Cardiac muscle cell (in vitro differentiated cells and primary cell): ENCODE data around the gene PAX2. TPM values are rescaled to one million over a fixed set of nuclear protein-coding genes. Genes with fewer than 3 reads are reported as not detected.

ENCODE experiments used
- DNase-seq, 2 donors: peaks; one replicate each; pipeline versions ENCODE4 v3.0.0 to v3.0.0-alpha.2; 2010 to 2017; ENCODE audit warnings: low read depth in 1 of 2, low spot score in 1 of 2
- H3K27ac ChIP-seq: fragments of 200-600 bp; sonication (generic); 2 replicates; pipeline ENCODE4 v1.5.1; 2016
- H3K27me3 ChIP-seq: fragments of 200-600 bp; sonication (generic); 2 replicates; pipeline ENCODE4 v1.6.0; 2016; ENCODE audit warnings: control low read depth
- H3K36me3 ChIP-seq: fragments of 200-600 bp; sonication (generic); 2 replicates; pipeline ENCODE4 v1.5.1; 2016; ENCODE audit warnings: control low read depth
- H3K4me1 ChIP-seq: fragments of 200-600 bp; sonication (generic); 2 replicates; pipeline ENCODE4 v1.8.1; 2017; ENCODE audit warnings: low read depth, mild to moderate bottlenecking, mixed run types
- H3K4me3 ChIP-seq: fragments of 200-600 bp; sonication (generic); 2 replicates; pipeline ENCODE4 v1.5.1; 2016; ENCODE audit warnings: mild to moderate bottlenecking
- H3K9me3 ChIP-seq: fragments of 200-600 bp; sonication (generic); 2 replicates; pipeline ENCODE4 v1.5.1; 2017; ENCODE audit warnings: low read depth, mild to moderate bottlenecking, control low read depth
- polyA plus RNA-seq: library from polyadenylated mRNA; unstranded; fragments of >200 nt; fragmentation: Nextera tagmentation; extraction: Ambion mirVana; gene quantifications from 2 replicates; pipeline ENCODE4 v1.2.1, GENCODE V29; 2016
- total RNA-seq: library from RNA; depleted of rRNA; stranded (reverse); fragments of >200 nt; gene quantifications from 2 replicates; pipeline ENCODE4 v1.2.3, GENCODE V29; 2016
- TF ChIP-seq, protein P1 (sequence below): IDR thresholded peaks from 2 replicates; pipeline ENCODE4 v1.5.1; 2012; ENCODE audit warnings: low read depth, mild to moderate bottlenecking, low read length

The PAX2 gene
- total and polyA plus RNA-seq, 2 experiments from 2014 or later, result not detected

GRCh38 chr10:100829097-100829870 is 83.9 kb downstream of the PAX2 start:
- H3K4me1 ChIP-seq, result no peaks in the 10 kb centered on the region
- peaks cover 100% of the 10 kb centered on the region for H3K27me3 ChIP-seq
- no peak overlapping the region for H3K27ac ChIP-seq
- no peak for DNase-seq
- H3K4me3 ChIP-seq, result peak overlapping the region; percentile 37
- no peaks in the 10 kb centered on the region for H3K36me3 ChIP-seq
- TF ChIP-seq, protein P1, sequence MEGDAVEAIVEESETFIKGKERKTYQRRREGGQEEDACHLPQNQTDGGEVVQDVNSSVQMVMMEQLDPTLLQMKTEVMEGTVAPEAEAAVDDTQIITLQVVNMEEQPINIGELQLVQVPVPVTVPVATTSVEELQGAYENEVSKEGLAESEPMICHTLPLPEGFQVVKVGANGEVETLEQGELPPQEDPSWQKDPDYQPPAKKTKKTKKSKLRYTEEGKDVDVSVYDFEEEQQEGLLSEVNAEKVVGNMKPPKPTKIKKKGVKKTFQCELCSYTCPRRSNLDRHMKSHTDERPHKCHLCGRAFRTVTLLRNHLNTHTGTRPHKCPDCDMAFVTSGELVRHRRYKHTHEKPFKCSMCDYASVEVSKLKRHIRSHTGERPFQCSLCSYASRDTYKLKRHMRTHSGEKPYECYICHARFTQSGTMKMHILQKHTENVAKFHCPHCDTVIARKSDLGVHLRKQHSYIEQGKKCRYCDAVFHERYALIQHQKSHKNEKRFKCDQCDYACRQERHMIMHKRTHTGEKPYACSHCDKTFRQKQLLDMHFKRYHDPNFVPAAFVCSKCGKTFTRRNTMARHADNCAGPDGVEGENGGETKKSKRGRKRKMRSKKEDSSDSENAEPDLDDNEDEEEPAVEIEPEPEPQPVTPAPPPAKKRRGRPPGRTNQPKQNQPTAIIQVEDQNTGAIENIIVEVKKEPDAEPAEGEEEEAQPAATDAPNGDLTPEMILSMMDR, result no peak
- no peaks in the 10 kb centered on the region for H3K9me3 ChIP-seq

- no peaks in the 10 kb centered on the region for H3K9me3 ChIP-seq
- no peak for DNase-seq
These were observed 84.7 kb downstream of the PAX2 start for GRCh38 chr10:100829933-100830727.

DNA sequence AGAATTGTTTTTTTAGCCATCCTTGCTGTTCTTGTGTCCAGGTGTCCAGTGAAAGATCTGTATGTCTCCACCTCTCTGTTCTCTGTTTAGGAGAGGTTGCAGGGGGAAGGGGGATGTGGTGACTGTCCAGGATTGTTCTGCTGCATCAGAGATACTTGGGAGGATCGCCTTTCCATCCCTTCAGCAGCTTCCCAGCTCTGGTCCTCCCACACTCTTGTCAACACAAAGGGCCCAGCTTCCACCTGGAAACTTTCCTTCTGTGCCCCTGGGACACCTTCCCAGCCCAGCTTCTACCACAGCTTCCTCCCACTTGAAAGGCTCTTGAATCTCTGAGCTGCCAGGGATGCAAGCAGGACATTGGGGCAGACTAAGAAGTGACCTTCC is 85.3 kb downstream of the PAX2 start:
- Histone ChIP-seq H3K27ac (no peak overlapping the region), H3K9me3 (no peaks in the 10 kb centered on the region), H3K4me1 (no peaks in the 10 kb centered on the region), H3K4me3 (no peak overlapping the region), H3K36me3 (no peaks in the 10 kb centered on the region), H3K27me3 (peaks cover 100% of the 10 kb centered on the region)
- DNase-seq, result no peak
- TF ChIP-seq, protein P1, result no peak

More at GRCh38 chr10:100829933-100830727, 84.7 kb downstream of the PAX2 start:
- TF ChIP-seq, protein P1, result no peak
- Histone ChIP-seq H3K4me1 (no peaks in the 10 kb centered on the region), H3K4me3 (no peak overlapping the region), H3K27ac (no peak overlapping the region), H3K36me3 (no peaks in the 10 kb centered on the region), H3K27me3 (peaks cover 100% of the 10 kb centered on the region)

- Histone ChIP-seq H3K4me1 (no peaks in the 10 kb centered on the region), H3K27ac (no peak overlapping the region), H3K9me3 (no peaks in the 10 kb centered on the region), H3K27me3 (peaks cover 100% of the 10 kb centered on the region), H3K36me3 (no peaks in the 10 kb centered on the region), H3K4me3 (no peak overlapping the region)
- DNase-seq, result no peak
- TF ChIP-seq, protein P1, result no peak
These were observed 86.4 kb downstream of the PAX2 start for GRCh38 chr10:100831742-100832141.

DNA sequence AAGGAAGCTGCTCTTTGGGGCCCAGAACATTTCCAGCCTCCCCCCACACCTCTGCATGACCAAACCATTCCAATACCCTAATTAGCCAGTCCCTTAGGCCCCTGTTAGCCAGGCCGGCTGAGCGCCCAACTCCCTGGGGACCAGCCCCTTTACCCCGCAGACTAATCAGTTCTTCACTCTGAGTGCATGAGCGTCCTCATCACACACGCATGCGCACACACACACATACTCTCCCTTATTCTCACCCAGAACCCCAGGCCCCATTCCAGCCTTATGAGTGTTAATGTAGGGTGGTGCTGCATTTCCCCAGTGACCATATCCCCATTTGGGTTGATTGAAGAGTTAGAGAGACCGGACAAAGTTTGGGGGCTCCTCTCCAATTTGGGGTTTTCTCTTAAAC is 90.4 kb downstream of the PAX2 start:
- TF ChIP-seq, protein P1, result no peak
- Histone ChIP-seq H3K4me3 (no peak overlapping the region), H3K27me3 (peaks cover 97% of the 10 kb centered on the region), H3K36me3 (no peaks in the 10 kb centered on the region), H3K4me1 (no peaks in the 10 kb centered on the region), H3K27ac (no peak overlapping the region), H3K9me3 (no peaks in the 10 kb centered on the region)
- DNase-seq, result no peak
